Esophagus (tissue), 2 donors: Measurements from ENCODE around the gene CERCAM. TPM values are rescaled to one million over a fixed set of nuclear protein-coding genes. Genes with fewer than 3 reads are reported as not detected.

ENCODE experiments used
- H3K27ac ChIP-seq, 2 donors: one replicate each; pipeline ENCODE4 v1.5.1; 2013; ENCODE audit warnings: low read depth in 2 of 2, mild to moderate bottlenecking in 2 of 2, inconsistent platforms in 1 of 2, low read length in 1 of 2, moderate library complexity in 1 of 2
- H3K27me3 ChIP-seq, 2 donors: one replicate each; pipeline ENCODE4 v1.6.1; 2013; ENCODE audit warnings: low read length in 2 of 2, control low read depth in 1 of 2, mild to moderate bottlenecking in 1 of 2; ENCODE audit not compliant: insufficient read depth in 2 of 2, control insufficient read depth in 1 of 2
- H3K36me3 ChIP-seq, 2 donors: one replicate each; pipeline ENCODE4 v1.6.1; 2013; ENCODE audit warnings: low read length in 1 of 2; ENCODE audit not compliant: control insufficient read depth in 2 of 2, insufficient read depth in 2 of 2
- H3K4me1 ChIP-seq, 2 donors: one replicate each; pipeline ENCODE4 v1.6.1; 2013; ENCODE audit warnings: low read length in 1 of 2; ENCODE audit not compliant: control insufficient read depth in 2 of 2, insufficient read depth in 2 of 2
- H3K4me3 ChIP-seq, 2 donors: one replicate each; pipeline ENCODE4 v1.5.1; 2013; ENCODE audit warnings: low read length in 2 of 2, mild to moderate bottlenecking in 2 of 2, low read depth in 1 of 2, moderate library complexity in 1 of 2
- H3K9me3 ChIP-seq, 2 donors: one replicate each; pipeline ENCODE4 v1.6.1; 2013; ENCODE audit warnings: mild to moderate bottlenecking in 2 of 2, low read depth in 1 of 2, low read length in 1 of 2, moderate library complexity in 1 of 2; ENCODE audit not compliant: control insufficient read depth in 2 of 2, insufficient read depth in 1 of 2
- WGBS, 2 donors: extraction: QIAGEN DNeasy Blood & Tissue Kit; methylation state at CpG; one replicate each; pipeline ENCODE4 v1.1.7; 2013; 5-methylcytosine and 5-hydroxymethylcytosine counted together
- polyA plus RNA-seq, 2 donors: library from polyadenylated mRNA; stranded (reverse); fragments of 200-250 nt; gene quantifications; one replicate each; pipeline ENCODE4 v1.2.3, GENCODE V29; 2013
- donor health status: healthy with polysubstance abuse.
- donor health status: Bipolar disorder and iron deficiency.

Gene CERCAM
- polyA plus RNA-seq, 2 donors, result 7.2 to 9.6 TPM

DNA sequence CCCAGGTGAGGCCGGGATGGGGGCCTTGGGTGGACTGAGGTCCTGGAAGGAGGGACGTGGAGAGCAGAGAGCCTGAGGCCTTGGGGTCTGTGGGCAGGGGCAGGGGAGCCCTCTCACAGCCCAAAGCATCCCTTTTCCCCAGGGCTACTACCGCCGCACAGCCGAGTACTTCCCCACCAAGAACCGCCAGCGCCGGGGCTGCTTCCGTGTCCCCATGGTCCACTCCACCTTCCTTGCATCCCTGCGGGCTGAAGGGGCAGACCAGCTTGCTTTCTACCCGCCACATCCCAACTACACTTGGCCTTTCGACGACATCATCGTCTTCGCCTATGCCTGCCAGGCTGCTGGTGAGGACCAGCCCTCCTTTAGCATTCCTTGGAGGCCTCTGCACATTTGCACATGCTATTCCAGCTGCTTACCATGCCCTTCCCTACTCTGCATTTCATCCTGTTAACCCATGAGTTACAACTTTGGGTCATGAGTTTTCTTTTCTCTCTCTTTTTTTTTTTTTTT is 3.7 kb downstream of the CERCAM start:
- no peaks in the 10 kb centered on the region for H3K9me3 ChIP-seq
- WGBS, 2 donors, result 91 to 95% methylated on average over 14 to 15 of the region's 15 CpGs
- H3K4me3 ChIP-seq, result no peak overlapping the region
- H3K36me3 ChIP-seq, result peaks cover 0 to 4% of the 10 kb centered on the region in 2 donors
- H3K27me3 ChIP-seq, result no peaks in the 10 kb centered on the region
- H3K27ac ChIP-seq, result no peak overlapping the region
- H3K4me1 ChIP-seq, result peaks cover 0 to under 1% of the 10 kb centered on the region in 2 donors

DNA sequence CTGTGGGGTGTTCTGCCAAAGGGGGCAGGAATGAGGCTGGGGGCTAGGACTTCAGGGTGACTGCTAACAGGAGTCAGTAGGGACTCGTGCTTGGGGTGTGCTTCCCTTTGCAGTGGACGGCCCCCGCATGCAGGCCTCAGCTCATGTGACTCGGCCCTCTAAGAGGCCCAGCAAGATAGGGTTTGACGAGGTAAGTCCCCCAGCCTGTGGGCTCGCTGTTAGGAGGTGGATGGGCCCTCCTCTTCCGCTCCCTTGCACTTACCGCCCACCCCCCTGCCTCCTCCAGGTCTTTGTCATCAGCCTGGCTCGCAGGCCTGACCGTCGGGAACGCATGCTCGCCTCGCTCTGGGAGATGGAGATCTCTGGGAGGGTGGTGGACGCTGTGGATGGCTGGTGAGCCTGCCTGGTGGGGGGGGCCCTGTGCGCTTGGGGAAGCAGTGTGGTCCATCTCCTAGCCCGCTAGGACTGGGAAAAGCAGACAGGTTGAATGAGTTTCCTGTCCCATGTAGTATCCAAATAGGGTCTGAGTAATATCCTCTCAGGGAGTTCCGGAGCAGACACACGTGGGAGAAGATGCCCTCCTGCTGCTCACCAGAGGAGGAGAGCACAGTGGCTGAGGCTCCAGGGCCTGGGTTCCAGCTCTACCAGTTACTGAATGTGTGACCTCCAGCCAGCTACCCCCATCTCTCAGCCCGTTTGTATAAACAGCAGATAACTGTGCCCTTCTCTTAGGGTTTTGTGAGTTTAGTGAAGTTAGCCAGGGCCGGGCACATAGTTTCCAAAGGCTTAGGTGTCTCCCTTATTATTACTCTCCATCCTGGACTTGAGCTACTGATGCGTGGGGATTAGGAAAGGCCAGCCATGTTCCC is 8.2 kb downstream of the CERCAM start:
- 86 to 87% methylated on average over 22 of the region's 22 CpGs for WGBS, 2 donors
- Histone ChIP-seq H3K36me3 (peaks cover 0 to 2% of the 10 kb centered on the region in 2 donors), H3K4me1 (peaks cover 0 to 2% of the 10 kb centered on the region in 2 donors), H3K27ac (no peak overlapping the region), H3K4me3 (no peak overlapping the region), H3K9me3 (no peaks in the 10 kb centered on the region), H3K27me3 (no peaks in the 10 kb centered on the region)

DNA sequence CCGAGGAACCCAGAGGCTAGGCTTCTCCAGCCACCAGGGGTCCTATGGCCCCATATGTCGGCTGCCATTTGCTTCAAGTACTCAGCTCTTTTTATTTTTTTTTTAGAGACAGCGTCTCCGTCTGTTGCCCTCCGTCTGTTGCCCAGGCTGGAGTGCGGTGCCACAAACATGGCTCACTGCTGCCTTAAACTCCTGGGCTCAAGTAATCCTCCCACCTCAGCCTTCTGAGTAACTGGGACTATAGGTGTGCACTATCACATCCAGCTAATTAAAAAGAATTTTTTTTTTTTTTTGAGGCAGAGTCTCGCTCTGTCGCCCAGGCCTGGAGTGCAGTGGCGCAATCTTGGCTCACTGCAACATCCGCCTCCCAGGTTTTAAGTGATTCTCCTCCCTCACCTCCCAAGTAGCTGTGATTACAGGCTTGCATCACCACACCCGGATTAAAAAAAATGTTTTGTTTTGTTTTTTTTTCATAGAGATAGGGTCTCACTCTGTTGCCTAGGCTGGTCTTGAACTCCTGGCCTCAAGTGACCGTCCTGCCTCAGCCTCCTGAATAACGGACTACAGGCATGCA is 8.9 kb downstream of the CERCAM start:
- Histone ChIP-seq H3K36me3 (no peaks in the 10 kb centered on the region), H3K4me1 (peaks cover 0 to 2% of the 10 kb centered on the region in 2 donors), H3K27me3 (no peaks in the 10 kb centered on the region), H3K4me3 (no peak overlapping the region), H3K9me3 (no peaks in the 10 kb centered on the region), H3K27ac (no peak overlapping the region)
- WGBS, 2 donors, result 86 to 87% methylated on average over 13 of the region's 13 CpGs

GRCh38 chr9:128431207-128431606 is 10.6 kb downstream of the CERCAM start:
- Histone ChIP-seq H3K27me3 (no peaks in the 10 kb centered on the region), H3K4me3 (no peak overlapping the region), H3K36me3 (no peaks in the 10 kb centered on the region), H3K27ac (no peak overlapping the region), H3K4me1 (peaks cover 0 to 2% of the 10 kb centered on the region in 2 donors), H3K9me3 (no peaks in the 10 kb centered on the region)
- 89 to 92% methylated on average over 8 of the region's 8 CpGs for WGBS, 2 donors

DNA sequence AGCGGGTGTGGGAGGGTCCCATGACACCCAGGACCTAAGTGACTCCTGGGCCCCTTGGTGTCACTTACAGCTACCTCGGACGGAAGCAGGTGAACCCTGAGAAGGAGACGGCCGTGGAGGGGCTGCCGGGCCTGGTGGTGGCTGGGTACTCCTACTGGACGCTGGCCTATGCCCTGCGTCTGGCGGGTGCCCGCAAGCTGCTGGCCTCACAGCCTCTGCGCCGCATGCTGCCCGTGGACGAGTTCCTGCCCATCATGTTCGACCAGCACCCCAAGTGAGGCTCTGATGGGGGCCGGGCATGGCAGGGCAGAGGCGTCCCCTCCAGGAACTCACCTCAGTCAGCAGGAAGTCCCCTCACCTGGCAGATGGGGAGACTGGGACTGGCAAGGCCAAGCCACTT is 13.7 kb downstream of the CERCAM start:
- H3K9me3 ChIP-seq, result no peaks in the 10 kb centered on the region
- H3K27me3 ChIP-seq, result no peaks in the 10 kb centered on the region
- no peaks in the 10 kb centered on the region for H3K36me3 ChIP-seq
- H3K4me3 ChIP-seq, result no peak overlapping the region
- H3K27ac ChIP-seq, result no peak overlapping the region
- 92 to 94% methylated on average over 17 of the region's 17 CpGs for WGBS, 2 donors
- peaks cover 0 to 2% of the 10 kb centered on the region in 2 donors for H3K4me1 ChIP-seq

DNA sequence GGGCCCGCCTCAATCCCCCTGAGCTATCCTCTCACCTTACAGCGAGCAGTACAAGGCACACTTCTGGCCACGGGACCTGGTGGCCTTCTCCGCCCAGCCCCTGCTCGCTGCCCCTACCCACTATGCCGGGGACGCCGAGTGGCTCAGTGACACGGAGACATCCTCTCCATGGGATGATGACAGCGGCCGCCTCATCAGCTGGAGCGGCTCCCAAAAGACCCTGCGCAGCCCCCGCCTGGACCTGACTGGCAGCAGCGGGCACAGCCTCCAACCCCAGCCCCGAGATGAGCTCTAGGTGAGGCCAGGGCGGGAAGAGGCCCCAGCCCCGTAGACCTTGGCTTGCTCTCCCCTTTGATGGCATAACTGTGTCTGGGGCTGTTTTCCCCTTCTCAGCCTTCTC is 15.0 kb downstream of the CERCAM start:
- Histone ChIP-seq H3K9me3 (no peaks in the 10 kb centered on the region), H3K4me1 (peaks cover 0 to 2% of the 10 kb centered on the region in 2 donors), H3K27ac (no peak overlapping the region), H3K27me3 (no peaks in the 10 kb centered on the region), H3K4me3 (no peak overlapping the region), H3K36me3 (no peaks in the 10 kb centered on the region)
- 87 to 90% methylated on average over 17 to 18 of the region's 18 CpGs for WGBS, 2 donors

DNA sequence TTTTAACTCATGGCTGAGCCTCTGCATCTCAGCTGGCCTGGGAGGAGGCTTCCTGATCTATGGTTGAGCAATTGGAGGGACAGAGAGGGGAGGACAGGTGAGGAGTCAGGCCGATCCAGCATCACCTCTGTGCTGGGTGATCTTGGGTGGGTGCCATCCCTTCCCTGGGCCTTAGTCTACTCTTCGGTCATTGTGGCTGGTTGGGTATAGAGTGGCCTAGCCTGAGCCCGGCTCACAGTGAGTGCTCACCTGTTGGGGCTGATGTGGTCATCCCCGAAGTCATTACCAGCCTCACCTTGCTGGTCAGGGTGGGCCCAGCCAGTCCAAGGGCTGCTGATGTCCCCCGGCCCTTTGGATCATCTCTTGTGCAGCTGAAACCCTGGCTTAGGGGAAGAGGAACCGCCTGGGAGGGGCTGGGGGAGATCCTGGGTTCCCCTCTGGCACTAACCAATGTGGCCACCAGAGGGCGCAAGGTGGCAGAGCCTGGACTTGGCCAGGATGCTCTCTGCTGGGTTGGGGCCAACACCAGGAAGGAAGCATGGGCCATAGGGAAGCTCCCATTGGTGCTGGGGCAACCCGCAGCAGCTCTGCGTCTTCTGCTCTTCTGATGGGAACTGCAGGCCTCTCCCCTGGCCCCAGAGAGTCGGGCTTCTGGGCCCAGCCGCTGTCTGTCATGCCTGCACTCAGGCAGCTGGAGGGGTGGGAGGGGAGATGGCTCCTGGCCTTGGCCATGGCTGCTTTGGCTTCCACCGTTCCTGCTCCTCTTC is 17.9 kb downstream of the CERCAM start:
- 30 to 33% methylated on average over 12 of the region's 12 CpGs for WGBS, 2 donors
- Histone ChIP-seq H3K27ac (no peak overlapping the region), H3K4me1 (no peaks in the 10 kb centered on the region), H3K4me3 (no peak overlapping the region), H3K36me3 (no peaks in the 10 kb centered on the region), H3K9me3 (no peaks in the 10 kb centered on the region), H3K27me3 (no peaks in the 10 kb centered on the region)

DNA sequence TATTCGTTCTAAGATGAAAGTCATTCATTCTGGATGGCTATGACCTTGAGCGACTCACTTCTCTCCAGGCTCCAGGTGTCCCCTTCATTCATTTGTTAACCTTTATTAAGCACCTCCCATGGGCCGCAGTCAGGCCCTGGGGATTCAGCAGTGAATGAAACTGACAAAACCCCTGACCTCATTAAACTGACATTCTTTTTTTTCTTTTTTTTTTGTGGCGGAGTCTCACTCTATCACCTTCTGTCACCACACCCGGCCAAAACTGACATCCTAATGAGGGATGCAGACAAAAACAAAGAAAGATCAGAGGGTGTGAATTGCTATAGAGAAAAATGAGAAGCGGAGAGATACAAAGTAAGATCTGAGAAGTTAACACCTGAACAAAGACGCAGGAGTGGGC is 18.6 kb downstream of the CERCAM start:
- 77 to 84% methylated on average over 7 of the region's 7 CpGs for WGBS, 2 donors

GRCh38 chr9:128442150-128442549 is 21.5 kb downstream of the CERCAM start:
- no peaks in the 10 kb centered on the region for H3K36me3 ChIP-seq
- H3K27me3 ChIP-seq, result no peaks in the 10 kb centered on the region
- H3K9me3 ChIP-seq, result no peaks in the 10 kb centered on the region
- H3K27ac ChIP-seq, result no peak overlapping the region
- 43 to 46% methylated on average over 6 of the region's 6 CpGs for WGBS, 2 donors
- no peaks in the 10 kb centered on the region for H3K4me1 ChIP-seq
- H3K4me3 ChIP-seq, result no peak overlapping the region

More for the DNA sequence above, 18.6 kb downstream of the CERCAM start:
- Histone ChIP-seq H3K4me1 (no peaks in the 10 kb centered on the region), H3K4me3 (no peak overlapping the region), H3K27ac (no peak overlapping the region), H3K9me3 (no peaks in the 10 kb centered on the region), H3K27me3 (no peaks in the 10 kb centered on the region), H3K36me3 (no peaks in the 10 kb centered on the region)
